Immature natural killer cell (primary cell): ENCODE results near the gene THSD1. TPM values are rescaled to one million over a fixed set of nuclear protein-coding genes. Genes with fewer than 3 reads are reported as not detected.
"Not testable (repeated sequence)": the region's sequence is repeated elsewhere in the genome, so short reads cannot be mapped to it uniquely, and the experiment has no call there.

Source experiments
- DNase-seq, 3 donors: peaks; one replicate each; pipeline ENCODE4 v3.0.0; 2022; ENCODE audit warnings: mixed read lengths in 1 of 3
- H3K27ac Mint-ChIP-seq, 6 donors: one replicate each; pipeline ENCODE4 v1.8.0; 2020; ENCODE audit warnings: mixed read lengths in 6 of 6, mild to moderate bottlenecking in 5 of 6, inconsistent platforms in 4 of 6, moderate library complexity in 3 of 6
- H3K27me3 Mint-ChIP-seq, 3 donors: one replicate each; pipeline ENCODE4 v1.8.0; 2020 to 2021; ENCODE audit warnings: low read depth in 3 of 3, mild to moderate bottlenecking in 3 of 3, mixed read lengths in 3 of 3, moderate library complexity in 3 of 3, inconsistent platforms in 1 of 3
- H3K36me3 Mint-ChIP-seq, 3 donors: one replicate each; pipeline ENCODE4 v1.8.0; 2020; ENCODE audit warnings: mixed read lengths in 3 of 3, inconsistent platforms in 2 of 3, mild to moderate bottlenecking in 2 of 3
- H3K4me1 Mint-ChIP-seq, 2 donors: one replicate each; pipeline ENCODE4 v1.8.0; 2020; ENCODE audit warnings: inconsistent platforms in 2 of 2, mild to moderate bottlenecking in 2 of 2, mixed read lengths in 2 of 2, moderate library complexity in 1 of 2
- H3K4me3 Mint-ChIP-seq, 5 donors: one replicate each; pipeline ENCODE4 v1.8.0; 2020; ENCODE audit warnings: mild to moderate bottlenecking in 5 of 5, mixed read lengths in 5 of 5, inconsistent platforms in 3 of 5, moderate library complexity in 3 of 5
- H3K9me3 Mint-ChIP-seq, 6 donors: one replicate each; pipeline ENCODE4 v1.8.0; 2020; ENCODE audit warnings: mild to moderate bottlenecking in 6 of 6, mixed read lengths in 6 of 6, inconsistent platforms in 4 of 6, moderate library complexity in 3 of 6
- polyA plus RNA-seq, 3 donors: library from polyadenylated mRNA; unstranded; fragments of 300-500 nt; fragmentation: Illumina TruSeq; gene quantifications; one replicate each; pipeline ENCODE4 v1.2.3, GENCODE V29; 2021

THSD1 gene
- polyA plus RNA-seq, 3 donors from 2014 or later, result 0.08 TPM; not detected in 2

- not testable (repeated sequence) for H3K36me3 Mint-ChIP-seq, H3K4me3 Mint-ChIP-seq, H3K27ac Mint-ChIP-seq, DNase-seq, H3K4me1 Mint-ChIP-seq, H3K9me3 Mint-ChIP-seq
- peaks cover 2 to 13% (median 3%) of the 10 kb centered on the region in 3 donors for H3K27me3 Mint-ChIP-seq
Observed at GRCh38 chr13:52362169-52362887, 43.6 kb downstream of the THSD1 start.

- no peak overlapping the region for H3K27ac Mint-ChIP-seq
- H3K9me3 Mint-ChIP-seq, result no peaks in the 10 kb centered on the region
- no peak for DNase-seq
- no peaks in the 10 kb centered on the region for H3K4me1 Mint-ChIP-seq
- no peaks in the 10 kb centered on the region for H3K36me3 Mint-ChIP-seq
- H3K4me3 Mint-ChIP-seq, result no peak overlapping the region
- peaks cover 2 to 13% (median 3%) of the 10 kb centered on the region in 3 donors for H3K27me3 Mint-ChIP-seq
Observed at GRCh38 chr13:52361225-52361624, 44.7 kb downstream of the THSD1 start.

- Mint-ChIP-seq H3K4me1 (no peaks in the 10 kb centered on the region), H3K36me3 (no peaks in the 10 kb centered on the region), H3K27me3 (peaks cover 2 to 13% (median 5%) of the 10 kb centered on the region in 3 donors), H3K9me3 (no peaks in the 10 kb centered on the region), H3K4me3 (no peak overlapping the region), H3K27ac (no peak overlapping the region)
- no peak for DNase-seq
Observed at GRCh38 chr13:52359534-52359933, 46.4 kb downstream of the THSD1 start.

GRCh38 chr13:52356327-52356726 lies 49.6 kb downstream of the THSD1 start:
- Mint-ChIP-seq H3K9me3 (no peaks in the 10 kb centered on the region), H3K4me3 (no peak overlapping the region), H3K27ac (no peak overlapping the region), H3K4me1 (no peaks in the 10 kb centered on the region), H3K36me3 (no peaks in the 10 kb centered on the region), H3K27me3 (peaks cover 2 to 12% (median 3%) of the 10 kb centered on the region in 3 donors)
- no peak for DNase-seq

- H3K4me1 Mint-ChIP-seq, result no peaks in the 10 kb centered on the region
- H3K27me3 Mint-ChIP-seq, result peaks cover 0 to 8% (median 2%) of the 10 kb centered on the region in 3 donors
- H3K4me3 Mint-ChIP-seq, result no peak overlapping the region
Observed at GRCh38 chr13:52353193-52353592, 52.8 kb downstream of the THSD1 start.

GRCh38 chr13:52348983-52349780 lies 56.8 kb downstream of the THSD1 start:
- no peaks in the 10 kb centered on the region for H3K9me3 Mint-ChIP-seq
- H3K4me3 Mint-ChIP-seq, result no peak overlapping the region
- no peaks in the 10 kb centered on the region for H3K36me3 Mint-ChIP-seq
- H3K4me1 Mint-ChIP-seq, result no peaks in the 10 kb centered on the region
- no peak for DNase-seq
- H3K27me3 Mint-ChIP-seq, result peaks cover 0 to 9% (median 4%) of the 10 kb centered on the region in 3 donors
- H3K27ac Mint-ChIP-seq, result no peak overlapping the region

More at GRCh38 chr13:52353193-52353592, 52.8 kb downstream of the THSD1 start:
- H3K27ac Mint-ChIP-seq, result no peak overlapping the region
- H3K9me3 Mint-ChIP-seq, result no peaks in the 10 kb centered on the region
- DNase-seq, result no peak
- no peaks in the 10 kb centered on the region for H3K36me3 Mint-ChIP-seq

- Mint-ChIP-seq H3K27me3 (peaks cover 0 to 12% (median 4%) of the 10 kb centered on the region in 3 donors), H3K4me1 (no peaks in the 10 kb centered on the region), H3K27ac (no peak overlapping the region), H3K4me3 (no peak overlapping the region), H3K9me3 (no peaks in the 10 kb centered on the region), H3K36me3 (no peaks in the 10 kb centered on the region)
- no peak for DNase-seq
Observed at GRCh38 chr13:52348071-52348470, 57.9 kb downstream of the THSD1 start.

GRCh38 chr13:52345631-52346251 lies 60.2 kb downstream of the THSD1 start:
- Mint-ChIP-seq H3K4me1 (no peaks in the 10 kb centered on the region), H3K9me3 (no peaks in the 10 kb centered on the region), H3K4me3 (no peak overlapping the region), H3K27ac (no peak overlapping the region), H3K36me3 (no peaks in the 10 kb centered on the region), H3K27me3 (peaks cover 0 to 9% (median 4%) of the 10 kb centered on the region in 3 donors)
- no peak for DNase-seq

- Mint-ChIP-seq H3K4me1 (no peaks in the 10 kb centered on the region), H3K36me3 (no peaks in the 10 kb centered on the region), H3K9me3 (no peaks in the 10 kb centered on the region), H3K27me3 (peaks cover 0 to 9% (median 4%) of the 10 kb centered on the region in 3 donors), H3K27ac (no peak overlapping the region), H3K4me3 (no peak overlapping the region)
- no peak for DNase-seq
Observed at GRCh38 chr13:52345048-52345447, 60.9 kb downstream of the THSD1 start.

- peaks cover 0 to 7% (median 4%) of the 10 kb centered on the region in 3 donors for H3K27me3 Mint-ChIP-seq
- DNase-seq, result no peak
- H3K4me3 Mint-ChIP-seq, result no peak overlapping the region
- H3K9me3 Mint-ChIP-seq, result no peaks in the 10 kb centered on the region
- H3K4me1 Mint-ChIP-seq, result no peaks in the 10 kb centered on the region
- H3K27ac Mint-ChIP-seq, result no peak overlapping the region
- H3K36me3 Mint-ChIP-seq, result no peaks in the 10 kb centered on the region
Observed at GRCh38 chr13:52344108-52344507, 61.9 kb downstream of the THSD1 start.

- H3K27ac Mint-ChIP-seq, H3K27me3 Mint-ChIP-seq, H3K4me1 Mint-ChIP-seq, H3K36me3 Mint-ChIP-seq, H3K9me3 Mint-ChIP-seq, DNase-seq, H3K4me3 Mint-ChIP-seq: not testable (repeated sequence)
Observed at GRCh38 chr13:52342203-52342602, 63.8 kb downstream of the THSD1 start.

GRCh38 chr13:52337828-52338455 lies 68.0 kb downstream of the THSD1 start:
- not testable (repeated sequence) for H3K4me1 Mint-ChIP-seq, H3K9me3 Mint-ChIP-seq

GRCh38 chr13:52334107-52334506 lies 71.9 kb downstream of the THSD1 start:
- H3K36me3 Mint-ChIP-seq, H3K27me3 Mint-ChIP-seq, H3K27ac Mint-ChIP-seq, DNase-seq, H3K9me3 Mint-ChIP-seq, H3K4me3 Mint-ChIP-seq, H3K4me1 Mint-ChIP-seq: not testable (repeated sequence)

More at GRCh38 chr13:52337828-52338455, 68.0 kb downstream of the THSD1 start:
- H3K36me3 Mint-ChIP-seq, H3K27ac Mint-ChIP-seq, DNase-seq, H3K27me3 Mint-ChIP-seq, H3K4me3 Mint-ChIP-seq: not testable (repeated sequence)

GRCh38 chr13:52331844-52332243 lies 74.1 kb downstream of the THSD1 start:
- not testable (repeated sequence) for H3K27ac Mint-ChIP-seq, DNase-seq, H3K36me3 Mint-ChIP-seq, H3K27me3 Mint-ChIP-seq, H3K4me3 Mint-ChIP-seq, H3K9me3 Mint-ChIP-seq, H3K4me1 Mint-ChIP-seq
